A549 (cell line): ENCODE data around the gene KRTAP10-8.

Source experiments
- POLR2A ChIP-seq: IDR thresholded peaks from 2 replicates; pipeline ENCODE4 v1.6.1; 2012; ENCODE audit warnings: mild to moderate bottlenecking, low read length
- TF ChIP-seq, protein P1 (sequence below): IDR thresholded peaks from 2 replicates; pipeline ENCODE4 v1.6.1; 2012
- TF ChIP-seq, protein P2 (sequence below): fragments of >200 bp; sonication (Bioruptor Twin); formaldehyde crosslinking; IDR thresholded peaks from 3 replicates; pipeline ENCODE4 v1.5.1; 2016

DNA sequence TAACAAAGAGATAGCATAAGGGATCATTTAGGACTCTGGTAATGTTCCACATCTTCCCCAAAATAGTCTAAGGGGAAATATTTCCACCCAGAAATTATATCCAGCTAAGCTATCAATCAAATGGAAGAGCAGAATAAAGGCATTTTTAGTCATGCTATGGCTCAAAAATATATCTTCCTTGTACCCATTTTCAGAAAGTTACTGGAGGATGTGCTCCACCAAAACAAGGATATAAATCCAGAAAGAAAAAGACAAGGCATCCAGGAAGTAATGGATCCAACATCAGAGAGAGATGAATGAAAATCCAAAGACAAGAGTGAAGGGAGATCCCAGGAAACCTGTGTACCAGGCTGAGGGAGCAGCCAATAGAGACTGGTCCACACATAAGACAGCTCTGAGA lies 2.7 kb upstream of the KRTAP10-8 start:
- TF ChIP-seq POLR2A, result no peak
- TF ChIP-seq, protein P1, sequence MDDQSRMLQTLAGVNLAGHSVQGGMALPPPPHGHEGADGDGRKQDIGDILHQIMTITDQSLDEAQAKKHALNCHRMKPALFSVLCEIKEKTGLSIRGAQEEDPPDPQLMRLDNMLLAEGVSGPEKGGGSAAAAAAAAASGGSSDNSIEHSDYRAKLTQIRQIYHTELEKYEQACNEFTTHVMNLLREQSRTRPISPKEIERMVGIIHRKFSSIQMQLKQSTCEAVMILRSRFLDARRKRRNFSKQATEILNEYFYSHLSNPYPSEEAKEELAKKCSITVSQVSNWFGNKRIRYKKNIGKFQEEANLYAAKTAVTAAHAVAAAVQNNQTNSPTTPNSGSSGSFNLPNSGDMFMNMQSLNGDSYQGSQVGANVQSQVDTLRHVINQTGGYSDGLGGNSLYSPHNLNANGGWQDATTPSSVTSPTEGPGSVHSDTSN, result no peak
- TF ChIP-seq, protein P2, sequence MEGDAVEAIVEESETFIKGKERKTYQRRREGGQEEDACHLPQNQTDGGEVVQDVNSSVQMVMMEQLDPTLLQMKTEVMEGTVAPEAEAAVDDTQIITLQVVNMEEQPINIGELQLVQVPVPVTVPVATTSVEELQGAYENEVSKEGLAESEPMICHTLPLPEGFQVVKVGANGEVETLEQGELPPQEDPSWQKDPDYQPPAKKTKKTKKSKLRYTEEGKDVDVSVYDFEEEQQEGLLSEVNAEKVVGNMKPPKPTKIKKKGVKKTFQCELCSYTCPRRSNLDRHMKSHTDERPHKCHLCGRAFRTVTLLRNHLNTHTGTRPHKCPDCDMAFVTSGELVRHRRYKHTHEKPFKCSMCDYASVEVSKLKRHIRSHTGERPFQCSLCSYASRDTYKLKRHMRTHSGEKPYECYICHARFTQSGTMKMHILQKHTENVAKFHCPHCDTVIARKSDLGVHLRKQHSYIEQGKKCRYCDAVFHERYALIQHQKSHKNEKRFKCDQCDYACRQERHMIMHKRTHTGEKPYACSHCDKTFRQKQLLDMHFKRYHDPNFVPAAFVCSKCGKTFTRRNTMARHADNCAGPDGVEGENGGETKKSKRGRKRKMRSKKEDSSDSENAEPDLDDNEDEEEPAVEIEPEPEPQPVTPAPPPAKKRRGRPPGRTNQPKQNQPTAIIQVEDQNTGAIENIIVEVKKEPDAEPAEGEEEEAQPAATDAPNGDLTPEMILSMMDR, result no peak
